ENCODE data around the gene IGF1.

DNA sequence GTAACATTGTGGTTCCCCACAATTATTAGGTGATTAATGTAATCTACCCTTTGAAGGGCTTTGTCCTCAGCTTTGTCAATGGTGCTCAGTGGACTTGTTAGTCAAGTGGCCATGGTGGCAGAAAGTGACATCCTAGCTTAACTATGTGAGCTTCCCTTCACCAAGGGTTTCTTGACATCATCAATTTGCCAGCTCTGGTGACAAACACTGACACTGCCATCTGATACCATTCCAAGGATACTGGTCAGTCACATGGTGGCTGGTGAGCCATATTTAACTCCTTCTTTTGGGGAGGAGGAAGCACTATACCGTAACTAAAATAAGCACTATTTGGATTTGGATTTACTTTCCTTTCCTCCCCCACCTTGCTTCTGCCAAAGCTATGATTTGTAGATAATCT, 115.7 kb downstream of the IGF1 start:
- TF ChIP-seq EZH2 (IDR thresholded peaks at IDR 0.05), result no peak
- no peak for TF ChIP-seq POLR2AphosphoS5 (IDR thresholded peaks at IDR 0.05; ENCODE audit: borderline replicate concordance, low read depth, low read length)
- TF ChIP-seq FOXP2 (optimal IDR thresholded peaks at IDR 0.05; ENCODE audit: control extremely low read depth, extremely low read length, insufficient read depth), result no peak
